Activated CD8-positive, alpha-beta T cell treated with anti-CD3 and anti-CD28 coated beads, Interleukin-2, amount 10 ng/mL, durations not matched to agents 7 days and 5 days (primary cell): ENCODE measurements around the gene DPYD. TPM values are rescaled to one million over a fixed set of nuclear protein-coding genes. Genes with fewer than 3 reads are reported as not detected.
A peak's percentile ranks its signal among the peaks of the same experiment; 100 is the strongest.

Experiments
- ATAC-seq: fragments of 150-1000 bp; cut with Tn5 transposase; one replicate; pipeline ENCODE4 v1.10.0; 2021; ENCODE audit warnings: moderate library complexity
- CTCF ChIA-PET: fragments of 350-600 bp; sonication (Branson Sonifier 250); formaldehyde crosslinking; loops from one replicate; lab custom pipeline; 2021; ENCODE audit warnings: antibody characterized with exemption; lab: Charles Lee
- POLR2A ChIA-PET: fragments of 350-600 bp; sonication (Branson Sonifier 250); formaldehyde crosslinking; loops from one replicate; lab custom pipeline; 2021; ENCODE audit warnings: antibody characterized with exemption; lab: Charles Lee
- DNase-seq: peaks from one replicate; pipeline ENCODE4 v3.0.0-alpha.2; 2020
- H3K27ac Mint-ChIP-seq: one replicate; pipeline ENCODE4 v1.8.0; 2021; ENCODE audit warnings: mild to moderate bottlenecking, mixed read lengths
- H3K27me3 Mint-ChIP-seq: one replicate; pipeline ENCODE4 v1.8.0; 2021; ENCODE audit warnings: low read depth, mixed read lengths
- H3K36me3 Mint-ChIP-seq: one replicate; pipeline ENCODE4 v1.8.0; 2021; ENCODE audit warnings: low read depth, mixed read lengths
- H3K4me1 Mint-ChIP-seq: one replicate; pipeline ENCODE4 v1.8.0; 2021; ENCODE audit warnings: low read depth, mixed read lengths
- H3K4me3 Mint-ChIP-seq: one replicate; pipeline ENCODE4 v1.8.0; 2021; ENCODE audit warnings: mild to moderate bottlenecking, mixed read lengths
- H3K9me3 Mint-ChIP-seq: one replicate; pipeline ENCODE4 v1.8.0; 2022; ENCODE audit warnings: mixed read lengths; ENCODE audit not compliant: insufficient read depth
- total RNA-seq, 2 experiments: library from RNA; stranded (reverse); gene quantifications; one replicate each; pipeline ENCODE4 v1.2.3, GENCODE V29; 2021

Gene DPYD
- total RNA-seq, 2 experiments from 2014 or later: 41.1 to 43.3 TPM

DNA sequence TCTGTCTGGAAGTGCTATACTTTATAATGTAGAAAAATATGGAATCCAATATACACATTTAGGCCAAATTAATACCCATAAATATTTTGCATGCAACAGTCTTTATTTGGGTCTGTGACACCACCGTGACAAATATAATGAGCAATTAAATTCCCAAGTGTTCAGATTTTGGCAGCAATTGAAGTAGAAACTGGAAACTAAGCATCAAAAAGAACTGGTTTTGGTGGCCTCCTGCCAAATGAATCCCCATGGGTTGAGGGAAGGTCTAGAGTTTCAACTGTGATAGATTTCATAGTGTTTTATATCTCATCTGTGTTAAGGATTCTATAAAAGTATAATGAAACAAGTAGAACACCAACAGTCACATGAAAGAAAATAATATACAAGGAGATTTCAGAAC is 88.4 kb downstream of the DPYD start:
- ATAC-seq: no peak
- Mint-ChIP-seq H3K4me1 (no peaks in the 10 kb centered on the region), H3K4me3 (no peak overlapping the region), H3K9me3 (no peaks in the 10 kb centered on the region), H3K27me3 (no peaks in the 10 kb centered on the region), H3K36me3 (no peaks in the 10 kb centered on the region), H3K27ac (no peak overlapping the region)
- DNase-seq: no peak
- ChIA-PET CTCF (no interaction called here), POLR2A (no interaction called here)

DNA sequence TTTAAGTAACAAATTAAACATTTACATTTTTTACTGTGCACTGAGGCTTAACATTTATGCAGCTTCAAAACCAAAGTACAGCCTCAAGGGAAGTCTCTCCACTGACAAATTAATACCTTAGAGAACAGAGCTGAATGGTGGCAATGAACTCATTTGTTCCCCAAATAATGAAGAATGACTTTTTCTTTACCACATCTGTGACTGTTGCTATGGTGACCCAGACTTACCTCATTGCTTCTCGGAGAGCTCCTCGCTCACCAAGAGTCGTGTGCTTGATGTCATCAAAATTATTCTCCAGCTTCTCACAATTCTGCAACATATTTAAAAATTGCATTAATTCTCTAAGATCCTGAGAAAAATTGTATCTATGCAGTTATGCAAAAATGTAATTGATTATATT is 92.9 kb downstream of the DPYD start:
- Mint-ChIP-seq H3K4me3 (no peak overlapping the region), H3K27me3 (no peaks in the 10 kb centered on the region), H3K9me3 (no peaks in the 10 kb centered on the region), H3K27ac (no peak overlapping the region), H3K36me3 (no peaks in the 10 kb centered on the region), H3K4me1 (no peaks in the 10 kb centered on the region)
- POLR2A ChIA-PET: interaction anchor here (0.6 kb wide), 1 partner anchor 92 kb away, joined by 4 read pairs; no protein-coding TSS in a partner anchor
- CTCF ChIA-PET: no interaction called here
- no peak for DNase-seq
- peak; percentile 61 for ATAC-seq

DNA sequence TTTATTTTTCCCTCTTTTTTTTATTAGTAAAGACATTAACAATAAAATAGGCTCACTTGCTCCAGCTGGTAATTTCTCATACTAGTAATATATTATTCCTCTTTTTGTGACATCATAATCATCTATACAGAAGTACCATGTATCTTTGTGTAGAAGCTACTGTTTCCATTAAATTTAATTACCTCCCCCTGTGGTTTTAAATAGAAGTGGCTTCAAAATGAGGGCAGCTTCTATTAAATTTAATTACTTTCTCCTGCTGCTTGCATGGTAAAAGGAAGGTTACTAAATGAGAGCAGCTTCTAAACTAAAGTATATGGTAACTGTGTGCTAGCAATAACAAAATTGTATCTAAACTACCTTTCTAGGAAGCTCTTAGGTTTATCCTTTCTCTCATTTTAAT is 94.0 kb downstream of the DPYD start:
- no peak for DNase-seq
- Mint-ChIP-seq H3K4me3 (no peak overlapping the region), H3K36me3 (no peaks in the 10 kb centered on the region), H3K4me1 (no peaks in the 10 kb centered on the region), H3K27ac (no peak overlapping the region), H3K27me3 (no peaks in the 10 kb centered on the region), H3K9me3 (no peaks in the 10 kb centered on the region)
- ATAC-seq: no peak
- POLR2A ChIA-PET: no interaction called here
- CTCF ChIA-PET: no interaction called here

DNA sequence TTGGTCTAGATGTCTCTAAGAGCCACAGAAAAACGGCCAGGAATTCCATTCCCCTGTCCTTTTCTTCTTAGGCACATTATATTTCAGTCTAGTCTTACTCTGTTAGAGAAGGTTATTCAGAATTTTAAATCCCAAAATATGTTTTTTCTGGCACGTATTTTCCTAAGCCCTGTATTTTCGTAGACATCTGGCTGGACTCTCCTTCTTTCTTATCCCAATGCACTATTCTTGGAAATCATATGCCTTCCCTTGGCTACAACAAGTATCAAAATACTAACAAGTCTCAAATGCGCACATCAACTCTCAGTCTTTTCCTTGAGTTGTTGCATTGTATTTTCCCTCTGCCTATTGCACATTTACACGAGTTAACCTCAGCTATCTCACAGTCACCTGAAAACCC is 96.2 kb downstream of the DPYD start:
- DNase-seq: no peak
- H3K27me3 Mint-ChIP-seq: no peaks in the 10 kb centered on the region
- CTCF ChIA-PET: no interaction called here
- POLR2A ChIA-PET: no interaction called here
- H3K36me3 Mint-ChIP-seq: no peaks in the 10 kb centered on the region
- no peak overlapping the region for H3K27ac Mint-ChIP-seq
- no peaks in the 10 kb centered on the region for H3K4me1 Mint-ChIP-seq
- no peaks in the 10 kb centered on the region for H3K9me3 Mint-ChIP-seq
- ATAC-seq: no peak
- H3K4me3 Mint-ChIP-seq: no peak overlapping the region

DNA sequence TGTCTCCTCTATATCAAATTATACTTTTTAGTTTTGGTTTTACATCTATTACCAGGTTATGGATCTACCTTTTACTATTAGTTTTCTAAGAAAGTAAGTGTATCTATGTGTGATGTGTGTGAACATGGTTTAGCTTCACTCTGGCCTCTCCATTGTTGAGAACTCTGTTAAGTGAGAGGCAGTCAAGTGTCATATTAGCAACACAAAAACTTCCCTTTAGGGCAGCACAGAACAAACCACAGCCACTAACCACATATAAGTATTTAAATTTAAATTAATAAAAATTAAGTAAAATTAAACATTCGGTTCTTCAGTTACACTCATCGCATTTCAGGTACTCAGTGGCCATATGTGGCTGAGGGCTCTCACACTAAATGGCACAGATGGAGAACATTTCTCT is 96.6 kb downstream of the DPYD start:
- no peak overlapping the region for H3K27ac Mint-ChIP-seq
- H3K36me3 Mint-ChIP-seq: no peaks in the 10 kb centered on the region
- DNase-seq (no peak), ATAC-seq (no peak)
- H3K4me3 Mint-ChIP-seq: no peak overlapping the region
- no peaks in the 10 kb centered on the region for H3K9me3 Mint-ChIP-seq
- ChIA-PET CTCF (no interaction called here), POLR2A (no interaction called here)
- H3K4me1 Mint-ChIP-seq: no peaks in the 10 kb centered on the region
- H3K27me3 Mint-ChIP-seq: no peaks in the 10 kb centered on the region

DNA sequence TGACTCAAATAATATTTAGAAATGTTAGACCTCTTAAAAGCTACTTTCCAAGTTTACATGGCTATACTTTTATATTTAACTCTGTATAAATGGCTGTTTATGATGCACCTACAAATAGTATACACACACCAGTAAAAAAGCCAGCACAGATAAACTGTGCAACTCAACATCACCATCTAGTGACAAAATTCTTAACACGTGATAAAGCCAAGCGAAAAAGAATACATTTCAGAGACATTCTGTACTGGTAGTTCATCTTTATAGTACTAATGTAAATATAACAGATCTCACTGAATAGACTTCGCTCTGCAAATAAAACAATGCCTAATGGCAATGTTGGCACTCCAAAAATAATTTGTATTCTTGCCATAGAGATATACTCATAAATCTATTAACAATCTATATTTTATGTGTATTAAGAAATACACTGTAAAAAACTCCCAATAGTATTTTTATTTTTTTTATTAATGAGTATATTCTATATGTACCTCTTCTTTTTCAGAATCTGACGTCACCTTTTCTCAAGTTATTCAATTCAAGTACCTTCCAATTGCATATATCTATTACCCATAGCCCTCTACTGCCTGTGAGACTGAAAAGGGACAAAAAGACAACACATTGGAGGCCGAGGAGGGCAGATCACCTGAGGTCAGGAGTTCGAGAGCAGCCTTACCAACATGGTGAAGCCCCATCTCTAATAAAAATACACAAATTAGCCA is 100.2 kb downstream of the DPYD start:
- CTCF ChIA-PET: interaction anchor here (1.1 to 1.2 kb wide), 3 partner anchors 13 to 31 kb away, joined by 3 to 4 read pairs (median 3); no protein-coding TSS in a partner anchor
- Mint-ChIP-seq H3K36me3 (no peaks in the 10 kb centered on the region), H3K27me3 (no peaks in the 10 kb centered on the region), H3K27ac (no peak overlapping the region), H3K9me3 (no peaks in the 10 kb centered on the region), H3K4me3 (no peak overlapping the region), H3K4me1 (no peaks in the 10 kb centered on the region)
- POLR2A ChIA-PET: no interaction called here
- DNase-seq (no peak), ATAC-seq (no peak)

DNA sequence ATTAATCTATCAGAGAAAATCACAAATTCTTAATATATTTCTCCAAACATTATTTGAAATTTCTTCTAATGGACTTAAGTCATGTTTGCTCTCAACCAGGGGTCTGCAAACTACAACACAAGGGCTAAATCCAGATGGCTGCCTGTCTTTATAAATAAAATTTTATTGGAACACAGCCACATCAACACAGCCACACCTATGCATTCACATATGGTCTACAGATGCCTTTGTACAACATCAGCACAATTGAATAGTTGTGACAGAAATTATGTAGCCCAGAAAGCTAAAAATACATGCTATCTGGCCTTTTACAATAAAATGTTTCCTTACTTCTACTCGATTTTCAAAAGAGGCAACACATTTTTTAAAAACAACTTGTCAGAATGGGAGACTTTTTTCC is 103.9 kb downstream of the DPYD start:
- POLR2A ChIA-PET: no interaction called here
- H3K4me1 Mint-ChIP-seq: no peaks in the 10 kb centered on the region
- CTCF ChIA-PET: no interaction called here

DNA sequence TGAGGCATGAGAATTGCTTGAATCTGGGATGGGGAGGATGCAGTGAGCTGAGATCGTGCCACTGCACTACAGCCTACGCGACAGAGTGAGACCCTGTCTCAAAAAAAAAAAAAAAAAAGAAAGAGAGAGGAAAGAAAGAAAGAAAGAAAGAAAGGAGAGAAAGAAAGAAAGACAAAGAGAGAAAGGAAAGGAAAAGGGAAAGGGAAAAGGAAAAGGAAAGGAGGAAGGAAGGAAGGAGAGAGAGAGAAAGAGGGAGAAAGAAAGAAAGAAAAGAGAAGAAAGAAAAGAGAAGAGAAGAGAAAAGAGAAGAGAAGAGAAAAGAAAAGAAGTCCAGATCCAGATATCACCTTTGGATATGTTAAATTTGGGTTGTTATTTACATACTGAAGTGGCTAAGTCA is 106.0 kb downstream of the DPYD start:
- Mint-ChIP-seq H3K9me3 (no peaks in the 10 kb centered on the region), H3K4me3 (no peak overlapping the region), H3K27ac (no peak overlapping the region), H3K36me3 (peaks cover 7% of the 10 kb centered on the region), H3K4me1 (no peaks in the 10 kb centered on the region), H3K27me3 (no peaks in the 10 kb centered on the region)
- ChIA-PET CTCF (no interaction called here), POLR2A (no interaction called here)
- ATAC-seq: no peak
- no peak for DNase-seq

More for the DNA sequence above, 103.9 kb downstream of the DPYD start:
- Mint-ChIP-seq H3K9me3 (no peaks in the 10 kb centered on the region), H3K27me3 (no peaks in the 10 kb centered on the region), H3K27ac (no peak overlapping the region), H3K4me3 (no peak overlapping the region), H3K36me3 (peaks cover 5% of the 10 kb centered on the region)
- no peak for DNase-seq
- no peak for ATAC-seq

DNA sequence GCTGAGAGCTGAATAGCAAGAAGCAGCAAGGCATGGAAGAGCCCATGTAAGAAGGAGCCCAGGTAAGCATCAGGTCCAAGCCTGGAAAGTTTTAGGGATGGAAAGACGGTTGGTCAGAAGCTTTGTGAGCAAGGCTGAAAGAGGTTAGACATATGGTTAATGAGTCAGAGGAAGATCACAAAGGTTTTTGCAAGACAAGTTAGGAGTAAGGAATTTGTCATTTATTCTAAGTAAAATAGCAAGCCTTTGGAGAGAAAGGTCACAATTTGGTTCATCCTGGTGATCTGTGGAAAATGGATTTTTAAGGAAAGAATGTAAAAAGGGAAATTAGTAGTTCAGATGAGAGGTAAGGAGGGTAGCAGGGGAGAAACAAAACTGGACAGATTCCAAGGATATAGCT is 106.7 kb downstream of the DPYD start:
- H3K27ac Mint-ChIP-seq: no peak overlapping the region
- H3K4me3 Mint-ChIP-seq: no peak overlapping the region
- POLR2A ChIA-PET: no interaction called here
- no peaks in the 10 kb centered on the region for H3K27me3 Mint-ChIP-seq
- CTCF ChIA-PET: no interaction called here
- ATAC-seq: no peak
- no peaks in the 10 kb centered on the region for H3K4me1 Mint-ChIP-seq
- peaks cover 12% of the 10 kb centered on the region for H3K36me3 Mint-ChIP-seq
- no peaks in the 10 kb centered on the region for H3K9me3 Mint-ChIP-seq
- no peak for DNase-seq

DNA sequence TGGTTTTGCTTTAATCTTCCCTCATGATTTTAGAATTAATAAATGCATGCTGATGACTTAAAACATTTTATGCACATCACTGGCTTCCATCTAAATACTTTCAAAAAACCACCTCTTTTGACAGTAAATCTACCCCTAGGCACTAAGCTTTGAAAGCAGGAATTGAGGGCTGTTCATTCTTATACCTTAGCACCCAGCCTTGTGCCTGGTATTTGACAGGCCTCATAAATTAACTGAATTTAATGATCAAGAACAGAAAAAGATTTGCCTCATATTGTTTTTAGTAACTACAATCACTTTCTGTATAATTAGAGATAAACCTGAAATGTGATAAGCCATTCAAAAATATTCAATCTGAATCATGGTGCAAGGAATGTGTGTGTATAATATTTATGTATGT is 108.8 kb downstream of the DPYD start:
- ATAC-seq (no peak), DNase-seq (no peak)
- no peaks in the 10 kb centered on the region for H3K27me3 Mint-ChIP-seq
- no peak overlapping the region for H3K27ac Mint-ChIP-seq
- H3K9me3 Mint-ChIP-seq: no peaks in the 10 kb centered on the region
- H3K4me1 Mint-ChIP-seq: no peaks in the 10 kb centered on the region
- POLR2A ChIA-PET: no interaction called here
- peaks cover 12% of the 10 kb centered on the region for H3K36me3 Mint-ChIP-seq
- H3K4me3 Mint-ChIP-seq: no peak overlapping the region
- CTCF ChIA-PET: no interaction called here

DNA sequence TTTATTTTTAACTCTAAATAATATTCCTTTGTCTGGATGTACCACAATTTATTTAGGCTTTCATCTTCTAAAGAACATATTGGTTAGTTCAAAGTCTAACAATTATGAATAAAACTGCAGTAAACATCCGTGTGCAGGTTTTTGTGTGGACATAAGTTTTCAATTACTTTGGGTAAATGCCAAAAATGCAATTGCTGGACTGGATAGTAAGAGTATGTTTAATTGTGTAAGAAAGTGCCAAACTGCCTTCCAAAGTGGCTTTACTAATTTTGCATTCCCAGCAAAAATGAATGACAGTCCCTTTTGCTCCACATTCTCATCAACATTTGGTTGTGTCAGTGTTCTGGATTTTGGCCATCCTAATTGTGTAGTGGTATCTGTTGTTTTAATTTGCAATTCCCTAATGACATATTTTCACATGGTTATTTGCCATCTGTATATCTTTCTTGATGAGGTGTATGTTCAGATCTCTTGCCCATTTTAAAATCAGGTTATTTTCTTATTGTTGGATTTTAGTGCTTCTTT is 113.8 kb downstream of the DPYD start:
- DNase-seq (no peak), ATAC-seq (no peak)
- Mint-ChIP-seq H3K36me3 (peaks cover 11% of the 10 kb centered on the region), H3K4me1 (no peaks in the 10 kb centered on the region), H3K9me3 (no peaks in the 10 kb centered on the region), H3K4me3 (no peak overlapping the region), H3K27ac (no peak overlapping the region), H3K27me3 (no peaks in the 10 kb centered on the region)
- ChIA-PET POLR2A (no interaction called here), CTCF (no interaction called here)

DNA sequence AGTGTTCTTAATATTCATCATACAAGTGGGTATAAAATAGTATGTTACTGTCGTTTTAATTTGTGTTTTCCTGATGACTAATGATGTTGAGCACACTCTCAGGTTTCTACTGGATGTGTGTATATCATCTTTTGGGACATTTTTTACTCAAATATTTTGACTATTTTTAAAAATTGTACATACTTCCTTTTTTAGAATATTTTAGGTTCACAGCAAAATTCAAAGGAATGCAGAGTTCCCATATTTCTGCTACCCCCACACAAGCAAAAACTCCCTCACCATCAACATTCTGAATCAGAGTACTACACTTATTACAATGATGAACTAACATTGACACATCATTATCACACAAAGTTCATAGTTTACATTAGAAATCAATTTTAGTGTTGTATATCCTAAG is 114.5 kb downstream of the DPYD start:
- POLR2A ChIA-PET: no interaction called here
- Mint-ChIP-seq H3K4me1 (no peaks in the 10 kb centered on the region), H3K27ac (no peak overlapping the region), H3K36me3 (peaks cover 11% of the 10 kb centered on the region), H3K4me3 (no peak overlapping the region), H3K27me3 (no peaks in the 10 kb centered on the region), H3K9me3 (no peaks in the 10 kb centered on the region)
- DNase-seq: no peak
- CTCF ChIA-PET: no interaction called here
- no peak for ATAC-seq

DNA sequence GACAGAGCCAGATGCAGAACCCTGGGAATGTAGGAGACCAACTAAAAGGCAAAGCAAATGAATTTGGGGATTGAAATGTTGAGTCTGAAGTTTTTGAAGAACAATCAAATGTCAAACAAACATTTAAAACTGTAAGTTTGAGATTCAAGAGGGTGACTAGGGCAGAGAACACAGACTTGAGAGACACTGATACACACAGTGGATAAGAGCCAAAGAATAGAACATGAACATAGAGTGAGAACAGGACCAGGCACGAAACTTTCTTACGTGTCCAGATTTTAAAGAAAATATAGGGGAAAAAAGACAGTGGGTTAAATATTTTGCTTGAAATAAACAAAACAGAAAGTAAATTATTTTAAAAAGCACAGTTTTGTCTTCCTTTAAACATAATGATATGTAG is 115.7 kb downstream of the DPYD start:
- Mint-ChIP-seq H3K27me3 (no peaks in the 10 kb centered on the region), H3K36me3 (peaks cover 8% of the 10 kb centered on the region), H3K9me3 (no peaks in the 10 kb centered on the region), H3K4me3 (no peak overlapping the region), H3K27ac (no peak overlapping the region), H3K4me1 (no peaks in the 10 kb centered on the region)
- ChIA-PET CTCF (no interaction called here), POLR2A (no interaction called here)
- DNase-seq (no peak), ATAC-seq (no peak)
